Lower leg skin (tissue), 3 donors: ENCODE data around the gene CLTA.

ENCODE experiments used
- CTCF ChIP-seq, 3 donors: fragments of 450-650 bp; IDR thresholded peaks; one replicate each; pipeline ENCODE4 v1.5.1; 2016; ENCODE audit warnings: antibody characterized with exemption in 3 of 3, mild to moderate bottlenecking in 3 of 3, moderate library complexity in 2 of 3
- POLR2A ChIP-seq, 2 donors: fragments of 450-650 bp; IDR thresholded peaks; one replicate each; pipeline ENCODE4 v1.6.1; 2016 to 2017; ENCODE audit warnings: antibody characterized with exemption in 2 of 2, mild to moderate bottlenecking in 1 of 2, moderate library complexity in 1 of 2

GRCh38 chr9:36208521-36209253 is 18.0 kb downstream of the CLTA start:
- TF ChIP-seq CTCF (IDR thresholded peaks at IDR 0.05), result no peak
- no peak for TF ChIP-seq POLR2A (IDR thresholded peaks at IDR 0.05)
